ENCODE results near the gene CCDC78.
A peak's percentile ranks its signal among the peaks of the same experiment; 100 is the strongest.
"Not testable (repeated sequence)": the region's sequence is repeated elsewhere in the genome, so short reads cannot be mapped to it uniquely, and the experiment has no call there.

CCDC78 gene

DNA sequence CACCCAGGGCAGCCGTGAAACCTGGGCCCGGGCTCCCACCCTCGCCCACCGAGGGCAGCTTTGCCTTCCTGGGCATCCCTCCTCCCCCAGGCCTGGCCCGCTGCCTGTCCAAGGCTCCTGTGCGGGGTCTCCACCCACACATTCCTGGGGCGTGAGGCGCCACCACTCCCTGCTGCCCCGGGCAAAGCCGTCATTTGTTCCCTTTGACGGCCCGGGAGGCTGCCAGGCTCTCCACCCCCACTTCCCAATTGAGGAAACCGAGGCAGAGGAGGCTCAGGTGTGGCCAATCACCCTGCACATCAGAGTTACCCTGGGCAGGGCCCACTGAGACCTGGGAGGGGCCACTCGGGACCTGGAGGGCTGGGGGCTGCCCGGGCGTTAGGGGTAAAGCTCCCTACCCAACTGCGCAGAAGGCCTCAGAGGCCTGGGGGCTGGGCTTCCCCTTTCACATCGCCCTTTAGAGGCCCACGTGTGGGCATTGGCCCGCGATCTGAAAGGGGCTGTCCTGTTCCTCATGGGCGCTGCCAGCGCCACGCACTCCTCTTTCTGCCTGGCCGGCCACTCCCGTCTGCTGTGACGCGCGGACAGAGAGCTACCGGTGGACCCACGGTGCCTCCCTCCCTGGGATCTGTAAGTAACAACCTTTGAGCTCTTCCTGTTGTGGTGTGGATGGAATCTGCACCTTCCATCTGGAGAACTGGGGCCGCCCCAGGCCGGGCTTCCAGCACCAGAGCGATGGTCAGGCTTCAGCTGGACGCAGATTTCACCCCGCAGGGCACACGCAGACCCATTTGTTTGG is 34.5 kb upstream of the CCDC78 start, which contains the start of gene MSLN:
MSLN (plus strand) TSS at position 190 of the 799 bp plus-strand sequence. CDS start 1,947 bp downstream, outside the sequence.
- no peak for DNase-seq

GRCh38 chr16:760065-760464 is 33.8 kb upstream of the CCDC78 start:
- DNase-seq: no peak

- DNase-seq: no peak
Observed at GRCh38 chr16:759110-759910, 33.1 kb upstream of the CCDC78 start.

DNA sequence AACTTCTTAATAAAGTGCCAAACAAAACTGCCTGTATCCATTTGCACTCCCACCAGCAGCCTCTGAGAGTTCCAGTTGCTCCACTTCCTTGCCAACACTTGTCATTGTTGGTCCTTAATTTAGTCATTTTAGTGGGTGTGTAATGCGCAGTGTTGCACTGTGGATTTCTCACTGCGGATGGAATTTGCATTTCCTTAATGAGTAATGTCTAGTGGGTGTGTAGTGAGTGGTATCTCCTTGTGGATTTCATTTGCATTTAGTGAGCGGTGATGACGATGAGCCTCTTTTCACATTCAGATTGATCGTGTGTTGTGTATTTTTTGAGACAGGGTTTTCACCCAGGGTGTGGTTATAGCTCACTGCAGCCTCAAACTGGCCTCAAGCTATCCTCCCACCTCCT is 30.2 kb upstream of the CCDC78 start:
- DNase-seq: no peak

DNA sequence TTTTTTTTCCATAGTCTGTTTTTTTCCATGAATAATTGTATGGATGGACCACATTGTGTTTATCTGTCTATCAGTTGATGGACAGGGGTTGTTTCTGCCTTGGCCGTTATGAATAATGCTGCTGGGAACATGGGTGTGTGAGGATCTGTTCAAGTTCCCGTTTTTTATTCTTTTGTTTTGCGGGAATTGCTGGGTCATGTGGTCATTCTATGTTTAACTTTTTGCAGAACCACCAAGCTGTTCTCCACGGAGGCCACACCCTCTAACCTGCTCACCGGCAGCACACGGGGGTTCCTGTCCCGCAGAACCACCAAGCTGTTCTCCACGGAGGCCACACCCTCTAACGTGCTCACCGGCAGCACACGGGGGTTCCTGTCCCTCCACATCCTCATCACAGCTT is 28.4 kb upstream of the CCDC78 start:
- DNase-seq: no peak

DNA sequence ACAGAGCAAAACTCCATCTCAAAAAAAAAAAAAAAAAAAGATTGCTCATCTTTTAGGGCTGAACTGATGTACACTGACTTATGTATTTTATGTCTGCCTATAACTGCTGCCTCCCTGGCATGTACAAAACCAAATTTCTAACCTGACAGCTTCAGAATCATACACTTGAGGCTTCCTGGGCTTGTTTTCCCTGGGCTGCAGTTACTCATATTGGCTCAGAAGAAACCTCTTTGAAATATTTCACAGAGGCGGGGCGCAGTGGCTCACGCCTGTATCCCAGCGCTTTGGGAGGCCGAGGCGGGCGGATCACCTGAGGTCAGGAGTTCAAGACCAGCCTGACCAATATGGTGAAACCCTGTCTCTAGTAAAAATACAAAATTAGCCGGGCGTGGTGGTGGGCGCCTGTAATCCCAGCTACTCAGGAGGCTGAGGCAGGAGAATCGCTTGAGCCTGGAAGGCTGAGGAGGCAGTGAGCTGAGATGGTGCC is 27.9 kb upstream of the CCDC78 start:
- DNase-seq: not testable (repeated sequence)

DNA sequence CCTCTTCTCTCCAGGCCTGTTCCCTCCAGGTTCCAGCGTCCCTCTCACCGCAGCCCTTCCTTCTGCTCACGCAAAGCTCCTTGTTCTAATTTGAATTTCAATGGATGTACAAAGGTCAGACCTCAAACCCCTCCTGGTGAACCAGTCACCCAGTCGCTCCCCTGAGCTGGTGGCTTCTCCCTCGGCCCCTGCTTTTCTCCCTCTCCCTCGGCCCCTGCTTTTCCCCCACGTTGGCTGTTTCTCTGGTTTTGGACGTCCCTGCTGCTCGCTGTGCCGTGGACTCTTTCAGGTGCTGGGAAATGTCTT is 25.7 kb upstream of the CCDC78 start:
- DNase-seq: no peak

GRCh38 chr16:751152-752006 is 25.1 kb upstream of the CCDC78 start:
- DNase-seq: no peak

GRCh38 chr16:750485-750884 is 24.2 kb upstream of the CCDC78 start:
- no peak for DNase-seq

DNA sequence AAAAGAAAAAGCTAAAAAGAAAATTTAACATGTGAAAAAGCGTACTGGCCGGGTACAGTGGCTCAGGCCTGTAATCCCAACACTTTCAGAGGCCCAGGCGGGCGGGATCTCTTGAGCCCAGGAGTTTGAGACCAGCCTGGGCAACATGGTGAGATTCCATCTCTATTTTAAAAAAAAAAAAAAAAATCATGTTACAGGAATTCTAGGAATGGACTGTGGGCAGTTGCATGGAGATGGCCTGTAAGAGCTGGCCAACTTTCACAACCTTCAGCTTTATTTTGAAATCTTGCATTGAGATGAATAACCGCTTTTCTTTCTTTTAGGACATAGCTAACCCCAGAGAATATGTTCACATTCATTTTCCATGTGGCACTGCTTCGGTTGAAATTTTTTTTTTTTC is 22.8 kb upstream of the CCDC78 start:
- no peak for DNase-seq

GRCh38 chr16:747978-748746 is 21.9 kb upstream of the CCDC78 start:
- DNase-seq: no peak

DNA sequence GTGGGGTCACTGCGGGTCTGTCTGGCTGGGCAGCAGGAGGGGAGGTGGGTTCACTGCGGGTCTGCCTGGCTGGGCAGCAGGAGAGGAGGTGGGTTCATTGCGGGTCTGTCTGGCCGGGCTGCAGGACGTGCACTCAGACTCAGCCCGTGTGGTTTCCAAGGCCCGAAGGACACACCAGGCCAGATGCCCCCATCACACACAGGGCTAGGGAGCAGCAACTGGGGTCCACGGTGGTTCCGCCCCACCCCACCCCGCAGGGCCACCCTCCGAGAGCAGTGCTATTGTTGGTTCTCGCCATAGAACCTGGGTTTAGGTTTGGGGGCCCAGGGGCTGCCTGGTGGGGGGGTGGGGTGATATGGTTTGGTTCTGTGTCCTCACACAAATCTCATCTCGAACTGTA is 20.4 kb upstream of the CCDC78 start:
- no peak for DNase-seq

DNA sequence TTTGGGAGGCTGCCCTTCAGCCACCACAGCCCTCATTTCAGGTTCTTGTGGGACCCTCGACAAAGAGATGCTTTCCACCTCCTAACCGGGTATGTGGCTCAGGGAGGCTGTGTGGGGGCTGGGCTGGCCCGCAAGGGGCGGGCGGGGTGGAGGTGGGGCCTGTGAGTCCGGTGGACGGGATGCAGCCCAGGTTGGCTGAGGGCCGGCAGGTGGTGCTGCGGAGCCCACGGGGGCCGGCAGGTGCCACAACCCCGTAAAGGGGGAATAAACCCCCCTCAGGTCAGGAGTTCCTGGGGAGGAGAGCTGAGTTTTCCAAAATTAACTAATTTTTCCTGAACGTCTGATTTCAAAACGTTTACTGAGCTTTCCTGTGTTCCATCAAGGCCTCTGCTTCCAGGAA is 19.5 kb upstream of the CCDC78 start:
- DNase-seq: no peak

GRCh38 chr16:743794-744500 is 17.7 kb upstream of the CCDC78 start:
- no peak for DNase-seq

GRCh38 chr16:742894-743293 is 16.7 kb upstream of the CCDC78 start:
- not testable (repeated sequence) for DNase-seq

- DNase-seq: no peak
Observed at GRCh38 chr16:741986-742629, 15.9 kb upstream of the CCDC78 start.

- peak; percentile 90 for DNase-seq
Observed at GRCh38 chr16:740764-741505, 14.7 kb upstream of the CCDC78 start, which contains the start of gene CIAO3. Gene CIAO3 (minus strand): TSS chr16:740997. CDS start chr16:740985, 12 bp downstream.

DNA sequence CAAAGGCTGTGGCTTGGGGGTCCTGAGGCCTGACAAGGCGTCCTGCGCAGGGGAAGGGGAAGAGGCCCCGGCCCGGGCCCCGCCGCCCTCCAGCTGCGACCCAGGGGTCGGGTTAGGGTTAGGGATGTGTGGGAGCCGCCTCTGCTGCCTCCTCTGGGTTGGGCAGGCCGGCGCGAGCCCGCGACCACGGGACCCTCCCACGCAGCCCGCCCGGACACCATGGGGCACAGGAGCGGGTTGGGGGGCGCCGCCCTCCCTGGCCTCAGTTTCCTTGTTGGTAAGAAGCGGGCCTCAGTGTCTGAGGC is 14.2 kb upstream of the CCDC78 start:
- DNase-seq: no peak

DNA sequence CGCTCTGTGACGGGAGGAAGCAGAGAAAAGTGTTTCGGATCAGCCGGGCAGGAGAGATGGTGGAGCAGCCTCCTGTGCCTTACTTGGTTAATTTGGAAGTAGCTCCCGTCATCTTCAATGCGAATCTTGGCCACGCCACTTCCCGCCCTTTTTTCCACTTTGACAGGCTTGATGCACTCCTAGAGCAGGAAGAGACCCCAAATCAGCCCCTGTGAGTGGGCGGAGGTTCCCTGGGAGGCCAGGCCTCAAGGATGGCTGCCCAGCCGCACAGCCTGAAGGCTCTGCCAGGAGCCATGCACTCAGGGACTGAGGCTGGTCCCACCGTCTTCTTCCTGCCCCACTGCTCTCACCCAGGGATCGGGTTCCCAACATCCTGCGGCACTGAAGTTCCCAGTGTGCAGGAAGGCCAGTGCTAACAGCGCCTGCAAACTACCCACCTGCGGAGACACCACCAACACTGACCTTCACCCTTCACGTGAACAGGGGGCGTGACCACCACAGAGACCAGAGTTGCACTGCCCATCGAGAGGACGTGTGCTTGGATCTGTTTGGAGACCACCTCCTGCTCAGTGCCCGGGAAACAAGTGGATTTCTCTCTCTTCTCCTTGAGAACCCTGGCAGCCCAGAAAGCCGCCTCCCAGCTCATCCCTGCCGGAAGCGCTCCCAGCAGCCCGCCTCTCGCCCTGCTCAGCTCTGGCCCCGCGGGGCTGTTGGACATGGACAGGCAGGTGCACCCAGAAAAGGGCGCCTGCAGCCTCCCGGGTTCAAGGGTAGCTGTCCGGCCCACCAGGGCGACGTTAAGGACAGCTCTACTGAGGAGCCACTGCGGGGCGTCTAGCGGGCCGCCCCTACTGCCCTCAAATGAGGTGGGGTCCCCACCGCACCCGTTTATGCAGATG is 13.6 kb upstream of the CCDC78 start:
- no peak for DNase-seq
